Nephron progenitor cell (in vitro differentiated cells): ENCODE results near the gene SEMA5B.

ENCODE experiments used
- DNase-seq: peaks from one replicate; pipeline ENCODE4 v3.0.0; 2021
- H3K27ac Mint-ChIP-seq: 2 replicates; pipeline ENCODE4 v1.8.0; 2021; ENCODE audit warnings: mild to moderate bottlenecking, moderate library complexity, mixed read lengths
- H3K27me3 Mint-ChIP-seq: 2 replicates; pipeline ENCODE4 v1.8.0; 2021; ENCODE audit warnings: mild to moderate bottlenecking, low read depth, mixed read lengths; ENCODE audit not compliant: poor library complexity
- H3K36me3 Mint-ChIP-seq: 2 replicates; pipeline ENCODE4 v1.8.0; 2021; ENCODE audit warnings: low read depth, mixed read lengths
- H3K4me1 Mint-ChIP-seq: 2 replicates; pipeline ENCODE4 v1.8.0; 2021; ENCODE audit warnings: mixed read lengths
- H3K4me3 Mint-ChIP-seq: 2 replicates; pipeline ENCODE4 v1.8.0; 2021; ENCODE audit warnings: mild to moderate bottlenecking, moderate library complexity, mixed read lengths
- H3K9me3 Mint-ChIP-seq: 2 replicates; pipeline ENCODE4 v1.8.0; 2021; ENCODE audit warnings: mild to moderate bottlenecking, moderate library complexity, mixed read lengths
- CTCF ChIP-seq: fragments of 200-600 bp; sonication (generic); IDR thresholded peaks from 2 replicates; pipeline ENCODE4 v1.5.0; 2021; ENCODE audit warnings: antibody characterized with exemption

Gene SEMA5B

GRCh38 chr3:122907471-122907870 lies 120.1 kb downstream of the SEMA5B start:
- H3K36me3 Mint-ChIP-seq, result no peaks in the 10 kb centered on the region
- no peak for DNase-seq
- no peak for TF ChIP-seq CTCF
- H3K9me3 Mint-ChIP-seq, result peaks cover 11% of the 10 kb centered on the region
- no peaks in the 10 kb centered on the region for H3K4me1 Mint-ChIP-seq
- no peak overlapping the region for H3K4me3 Mint-ChIP-seq
- H3K27me3 Mint-ChIP-seq, result peaks cover 3% of the 10 kb centered on the region
- H3K27ac Mint-ChIP-seq, result no peak overlapping the region

GRCh38 chr3:122903171-122903570 lies 124.4 kb downstream of the SEMA5B start:
- Mint-ChIP-seq H3K4me1 (no peaks in the 10 kb centered on the region), H3K27ac (peak overlapping the region; percentile 32), H3K36me3 (no peaks in the 10 kb centered on the region), H3K27me3 (peaks cover 9% of the 10 kb centered on the region), H3K9me3 (peaks cover 11% of the 10 kb centered on the region), H3K4me3 (no peak overlapping the region)
- DNase-seq, result no peak
- TF ChIP-seq CTCF, result no peak

DNA sequence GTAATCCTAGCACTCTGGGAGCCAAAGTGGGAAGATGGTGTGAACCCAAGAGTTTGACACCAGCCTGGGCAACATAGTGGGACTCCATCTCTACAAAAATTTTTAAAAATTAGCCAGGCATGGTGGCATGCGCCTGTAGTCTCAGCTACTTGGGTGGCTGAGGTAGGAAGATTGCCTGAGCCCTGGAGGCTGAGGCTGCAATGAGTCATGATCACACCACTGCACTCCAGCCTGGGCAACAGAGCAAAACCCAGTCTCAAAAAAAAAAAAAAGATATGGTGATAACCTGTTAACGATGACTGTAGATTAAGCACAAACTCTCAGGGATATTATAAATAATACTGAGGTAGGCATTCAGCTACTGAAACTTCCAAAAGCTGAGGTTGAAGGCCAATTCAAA lies 125.2 kb downstream of the SEMA5B start:
- Mint-ChIP-seq H3K4me3 (no peak overlapping the region), H3K4me1 (no peaks in the 10 kb centered on the region)

DNA sequence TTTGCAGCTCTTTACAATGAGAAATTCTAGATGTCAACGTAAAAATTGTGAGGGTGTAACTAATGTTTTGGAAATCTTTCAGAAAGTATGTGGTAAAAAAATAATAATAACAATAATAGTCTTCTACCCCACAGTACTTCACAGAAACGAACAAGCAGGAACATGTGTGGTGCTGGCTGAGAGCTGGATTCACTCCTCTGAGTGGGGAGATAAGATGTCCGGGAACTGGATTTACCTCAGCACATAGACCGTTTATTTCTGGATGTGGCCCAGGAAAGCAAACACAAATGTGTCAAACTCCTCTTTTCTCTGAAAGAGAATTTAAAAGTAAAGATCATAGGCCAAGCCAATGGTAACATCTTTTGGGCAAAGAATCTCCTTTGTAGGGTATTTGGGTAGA lies 129.3 kb downstream of the SEMA5B start:
- Mint-ChIP-seq H3K4me1 (peaks cover 8% of the 10 kb centered on the region), H3K27ac (no peak overlapping the region), H3K27me3 (peaks cover 18% of the 10 kb centered on the region), H3K9me3 (no peaks in the 10 kb centered on the region), H3K4me3 (no peak overlapping the region), H3K36me3 (no peaks in the 10 kb centered on the region)
- no peak for TF ChIP-seq CTCF
- DNase-seq, result no peak

More for the DNA sequence above, 125.2 kb downstream of the SEMA5B start:
- no peak overlapping the region for H3K27ac Mint-ChIP-seq
- H3K9me3 Mint-ChIP-seq, result peaks cover 11% of the 10 kb centered on the region
- H3K36me3 Mint-ChIP-seq, result no peaks in the 10 kb centered on the region
- TF ChIP-seq CTCF, result no peak
- H3K27me3 Mint-ChIP-seq, result peaks cover 9% of the 10 kb centered on the region
- no peak for DNase-seq

GRCh38 chr3:122893754-122894668 lies 133.6 kb downstream of the SEMA5B start:
- no peak overlapping the region for H3K4me3 Mint-ChIP-seq
- peaks cover 25% of the 10 kb centered on the region for H3K4me1 Mint-ChIP-seq
- no peak overlapping the region for H3K27ac Mint-ChIP-seq

More at GRCh38 chr3:122893754-122894668, 133.6 kb downstream of the SEMA5B start:
- peaks cover 12% of the 10 kb centered on the region for H3K27me3 Mint-ChIP-seq
- no peaks in the 10 kb centered on the region for H3K9me3 Mint-ChIP-seq
- DNase-seq, result no peak
- peaks cover 5% of the 10 kb centered on the region for H3K36me3 Mint-ChIP-seq
- no peak for TF ChIP-seq CTCF
